ENCODE results near the gene SPATA13. TPM values are rescaled to one million over a fixed set of nuclear protein-coding genes. Genes with fewer than 3 reads are reported as not detected.

The SPATA13 gene
- total RNA-seq, 4 donors from 2014 or later: 9.0 to 46.0 (median 18.7) TPM

- ATAC-seq (ENCODE audit: low FRiP score): no peak
- DNase-seq (ENCODE audit: low spot score): no peak
- TF ChIP-seq CTCF (IDR thresholded peaks at IDR 0.05): no peak
These were observed 13.0 kb upstream of the SPATA13 start for GRCh38 chr13:24147570-24147963.

- TF ChIP-seq CTCF (IDR thresholded peaks at IDR 0.05): no peak
- ATAC-seq (ENCODE audit: low FRiP score): peak; percentile 30
- no peak for DNase-seq (ENCODE audit: low spot score)
These were observed 11.9 kb upstream of the SPATA13 start for GRCh38 chr13:24148414-24149235.

GRCh38 chr13:24149246-24150032, 11.1 kb upstream of the SPATA13 start:
- no peak for DNase-seq (ENCODE audit: low spot score)
- no peak for TF ChIP-seq CTCF (IDR thresholded peaks at IDR 0.05)
- ATAC-seq (ENCODE audit: low FRiP score): no peak

GRCh38 chr13:24150572-24150971, 9.9 kb upstream of the SPATA13 start:
- ATAC-seq (ENCODE audit: low FRiP score) (no peak), DNase-seq (ENCODE audit: low spot score) (no peak)
- TF ChIP-seq CTCF (IDR thresholded peaks at IDR 0.05): no peak

- DNase-seq (ENCODE audit: low spot score): no peak
- TF ChIP-seq CTCF (IDR thresholded peaks at IDR 0.05): no peak
- no peak for ATAC-seq (ENCODE audit: low FRiP score)
These were observed 8.7 kb upstream of the SPATA13 start for GRCh38 chr13:24151864-24152263.

- ATAC-seq (ENCODE audit: low FRiP score): no peak
- DNase-seq (ENCODE audit: low spot score): no peak
- TF ChIP-seq CTCF (IDR thresholded peaks at IDR 0.05): no peak
These were observed 8.0 kb upstream of the SPATA13 start for GRCh38 chr13:24152292-24153214.
